Suprapubic skin (tissue), 4 donors: ENCODE measurements around the gene CNFN.

Experiments used
- EP300 ChIP-seq: sonication (generic); formaldehyde crosslinking; IDR thresholded peaks from one replicate; pipeline ENCODE4 v1.6.1; 2017; ENCODE audit warnings: antibody characterized with exemption
- POLR2A ChIP-seq, 2 donors: fragments of 450-650 bp; IDR thresholded peaks; one replicate each; pipeline ENCODE4 v1.6.1; 2017; ENCODE audit warnings: antibody characterized with exemption in 2 of 2, mild to moderate bottlenecking in 2 of 2, moderate library complexity in 2 of 2
- POLR2AphosphoS5 ChIP-seq, 3 donors: sonication (generic); formaldehyde crosslinking; IDR thresholded peaks; one replicate each; pipeline ENCODE4 v1.6.1; 2017; ENCODE audit warnings: antibody characterized with exemption in 3 of 3
- TF ChIP-seq, protein P1 (sequence below), 2 donors: fragments of 200-600 bp in 1 of 2; fragments of 450-650 bp in 1 of 2; sonication (generic) in 1 of 2; IDR thresholded peaks; one replicate each; pipeline ENCODE4 v1.5.1; 2016 to 2019; ENCODE audit warnings: antibody characterized with exemption in 2 of 2, mild to moderate bottlenecking in 1 of 2, moderate library complexity in 1 of 2

- TF ChIP-seq, protein P1, sequence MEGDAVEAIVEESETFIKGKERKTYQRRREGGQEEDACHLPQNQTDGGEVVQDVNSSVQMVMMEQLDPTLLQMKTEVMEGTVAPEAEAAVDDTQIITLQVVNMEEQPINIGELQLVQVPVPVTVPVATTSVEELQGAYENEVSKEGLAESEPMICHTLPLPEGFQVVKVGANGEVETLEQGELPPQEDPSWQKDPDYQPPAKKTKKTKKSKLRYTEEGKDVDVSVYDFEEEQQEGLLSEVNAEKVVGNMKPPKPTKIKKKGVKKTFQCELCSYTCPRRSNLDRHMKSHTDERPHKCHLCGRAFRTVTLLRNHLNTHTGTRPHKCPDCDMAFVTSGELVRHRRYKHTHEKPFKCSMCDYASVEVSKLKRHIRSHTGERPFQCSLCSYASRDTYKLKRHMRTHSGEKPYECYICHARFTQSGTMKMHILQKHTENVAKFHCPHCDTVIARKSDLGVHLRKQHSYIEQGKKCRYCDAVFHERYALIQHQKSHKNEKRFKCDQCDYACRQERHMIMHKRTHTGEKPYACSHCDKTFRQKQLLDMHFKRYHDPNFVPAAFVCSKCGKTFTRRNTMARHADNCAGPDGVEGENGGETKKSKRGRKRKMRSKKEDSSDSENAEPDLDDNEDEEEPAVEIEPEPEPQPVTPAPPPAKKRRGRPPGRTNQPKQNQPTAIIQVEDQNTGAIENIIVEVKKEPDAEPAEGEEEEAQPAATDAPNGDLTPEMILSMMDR (IDR thresholded peaks at IDR 0.05), result no peak
- TF ChIP-seq POLR2AphosphoS5 (IDR thresholded peaks at IDR 0.05) (no peak), EP300 (no peak), POLR2A (IDR thresholded peaks at IDR 0.05) (no peak)
These were observed 20.5 kb downstream of the CNFN start for GRCh38 chr19:42369433-42370067.
